Retinal pigment epithelial cell (primary cell): ENCODE data around the gene MYH16.

ENCODE experiments used
- DNase-seq: peaks from one replicate; pipeline ENCODE4 v3.0.0-alpha.2; 2010; ENCODE audit warnings: low read depth
- H3K4me3 ChIP-seq: 2 replicates; pipeline ENCODE4 v1.5.1; 2011; ENCODE audit warnings: mild to moderate bottlenecking, low read length, control low read depth, moderate library complexity
- TF ChIP-seq, protein P1 (sequence below): conservative IDR thresholded peaks from 2 replicates; pipeline ENCODE4 v1.5.1; 2011; ENCODE audit warnings: low read depth, low read length, control low read depth, inconsistent platforms

Gene MYH16

DNA sequence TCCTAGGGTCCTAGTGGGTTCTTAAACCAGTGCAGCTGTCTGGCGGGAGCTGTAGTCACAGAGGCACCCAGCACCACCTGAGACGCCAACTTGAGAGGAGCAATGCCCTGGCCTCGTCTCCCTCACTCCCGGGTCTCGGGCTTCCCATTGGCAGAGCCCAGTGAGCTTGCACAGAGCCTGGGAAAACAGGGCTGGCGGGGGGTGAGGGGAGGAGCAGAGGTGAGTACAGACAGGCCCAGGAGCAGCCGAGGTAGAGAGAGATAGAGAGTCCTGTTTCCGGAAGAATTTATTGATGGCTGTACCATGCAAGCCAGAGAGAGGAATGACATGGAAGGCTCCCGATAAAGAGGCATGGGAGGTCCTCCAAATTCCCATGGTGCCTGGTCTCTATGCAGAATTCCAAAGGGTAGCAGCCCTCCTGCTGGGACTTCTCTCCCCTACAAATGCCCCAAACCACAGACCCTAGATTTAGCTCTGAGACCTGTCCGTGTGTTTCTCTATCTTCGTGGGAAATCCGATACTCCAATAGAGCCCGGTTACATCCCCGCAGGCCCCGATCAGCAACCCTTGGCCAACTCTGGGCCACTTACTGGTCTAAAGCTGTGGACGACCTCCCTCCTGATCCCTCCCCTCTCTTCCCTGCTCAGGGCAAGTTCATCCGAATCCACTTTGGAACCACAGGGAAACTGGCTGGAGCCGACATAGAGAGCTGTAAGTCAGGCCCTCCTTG, 20.3 kb upstream of the MYH16 start:
- no peak for DNase-seq
- TF ChIP-seq, protein P1, sequence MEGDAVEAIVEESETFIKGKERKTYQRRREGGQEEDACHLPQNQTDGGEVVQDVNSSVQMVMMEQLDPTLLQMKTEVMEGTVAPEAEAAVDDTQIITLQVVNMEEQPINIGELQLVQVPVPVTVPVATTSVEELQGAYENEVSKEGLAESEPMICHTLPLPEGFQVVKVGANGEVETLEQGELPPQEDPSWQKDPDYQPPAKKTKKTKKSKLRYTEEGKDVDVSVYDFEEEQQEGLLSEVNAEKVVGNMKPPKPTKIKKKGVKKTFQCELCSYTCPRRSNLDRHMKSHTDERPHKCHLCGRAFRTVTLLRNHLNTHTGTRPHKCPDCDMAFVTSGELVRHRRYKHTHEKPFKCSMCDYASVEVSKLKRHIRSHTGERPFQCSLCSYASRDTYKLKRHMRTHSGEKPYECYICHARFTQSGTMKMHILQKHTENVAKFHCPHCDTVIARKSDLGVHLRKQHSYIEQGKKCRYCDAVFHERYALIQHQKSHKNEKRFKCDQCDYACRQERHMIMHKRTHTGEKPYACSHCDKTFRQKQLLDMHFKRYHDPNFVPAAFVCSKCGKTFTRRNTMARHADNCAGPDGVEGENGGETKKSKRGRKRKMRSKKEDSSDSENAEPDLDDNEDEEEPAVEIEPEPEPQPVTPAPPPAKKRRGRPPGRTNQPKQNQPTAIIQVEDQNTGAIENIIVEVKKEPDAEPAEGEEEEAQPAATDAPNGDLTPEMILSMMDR: no peak
- H3K4me3 ChIP-seq: no peak overlapping the region

DNA sequence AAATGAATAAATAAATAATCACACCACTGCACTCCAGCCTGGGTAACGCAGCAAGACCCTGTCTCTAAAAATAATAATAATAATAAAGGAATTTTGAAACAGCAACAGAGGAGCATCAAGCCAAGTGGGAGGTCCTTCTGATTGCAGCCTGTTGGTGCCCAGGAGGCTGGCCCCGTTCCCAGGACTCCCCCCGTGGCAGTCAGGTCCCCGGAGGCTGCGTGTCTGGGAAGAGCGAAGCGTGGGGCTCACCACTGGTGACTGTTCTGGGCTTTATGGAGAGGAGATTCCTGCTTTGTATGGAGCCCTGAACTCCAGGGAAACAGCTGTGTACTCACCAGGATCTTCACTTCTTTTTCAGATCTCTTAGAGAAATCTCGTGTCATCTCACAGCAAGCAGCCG, 19.3 kb upstream of the MYH16 start:
- TF ChIP-seq, protein P1: no peak
- H3K4me3 ChIP-seq: no peak overlapping the region

DNA sequence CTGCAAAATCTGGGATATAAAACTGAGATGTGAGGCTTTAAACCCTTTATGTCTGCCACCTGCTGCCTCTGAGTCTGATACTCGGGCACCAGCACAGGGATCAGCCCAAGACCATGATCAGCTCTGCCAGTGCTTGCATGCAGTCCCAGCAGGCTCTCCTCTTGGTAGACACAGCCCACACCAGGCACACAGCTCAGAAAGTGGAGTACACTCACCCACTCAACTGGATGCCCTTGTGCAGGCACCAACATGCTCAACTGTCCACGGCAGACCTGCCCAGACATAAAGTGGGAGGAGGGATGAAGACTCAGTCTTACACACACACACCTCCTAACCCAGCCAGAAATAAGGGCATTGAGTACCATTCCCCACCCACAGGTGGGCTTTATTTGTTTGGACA, 18.2 kb upstream of the MYH16 start:
- no peak overlapping the region for H3K4me3 ChIP-seq
- no peak for DNase-seq
- TF ChIP-seq, protein P1: no peak

More for the DNA sequence above, 19.3 kb upstream of the MYH16 start:
- DNase-seq: no peak

DNA sequence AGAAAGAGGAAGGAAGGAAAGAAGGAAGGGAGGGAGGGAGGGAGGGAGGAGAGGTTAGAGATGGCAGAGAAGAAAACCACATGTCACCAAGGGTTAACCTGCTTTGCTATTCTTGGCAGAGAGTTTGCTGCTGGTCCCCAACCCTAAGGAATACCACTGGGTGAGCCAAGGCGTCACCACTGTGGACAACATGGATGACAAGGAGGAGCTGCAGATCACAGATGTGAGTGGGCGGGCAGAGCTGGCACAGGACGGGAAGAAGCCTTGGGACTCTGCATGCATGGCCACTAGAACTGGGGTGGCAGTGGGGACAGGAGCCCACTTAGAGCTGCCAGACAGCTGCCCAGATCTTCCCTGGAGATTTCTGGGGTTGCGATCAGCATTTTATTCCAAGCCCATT, 17.2 kb upstream of the MYH16 start:
- no peak for DNase-seq
- H3K4me3 ChIP-seq: no peak overlapping the region
- TF ChIP-seq, protein P1: no peak

DNA sequence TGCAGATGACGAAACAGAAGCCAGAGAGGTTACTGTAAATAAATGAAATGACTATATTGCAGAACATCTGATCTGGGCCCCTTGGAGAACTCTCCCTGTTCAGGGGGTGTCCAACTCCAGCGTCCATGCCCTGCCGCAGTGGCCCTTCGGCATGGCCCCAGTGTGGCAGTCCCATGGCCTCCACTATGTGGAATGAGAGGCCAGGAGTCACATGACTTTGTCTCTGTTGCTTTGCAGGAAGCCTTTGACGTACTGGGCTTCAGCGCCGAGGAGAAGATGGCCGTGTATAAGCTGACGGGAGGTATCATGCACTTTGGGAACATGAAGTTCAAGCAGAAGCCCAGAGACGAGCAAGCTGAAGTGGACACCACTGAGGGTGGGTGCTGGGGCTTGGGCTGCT, 15.6 kb upstream of the MYH16 start:
- no peak for DNase-seq
- no peak overlapping the region for H3K4me3 ChIP-seq
- TF ChIP-seq, protein P1: no peak

- DNase-seq: no peak
- H3K4me3 ChIP-seq: no peak overlapping the region
- TF ChIP-seq, protein P1: no peak
These were observed 15.0 kb upstream of the MYH16 start for GRCh38 chr7:99257675-99258074.

- DNase-seq: no peak
- H3K4me3 ChIP-seq: no peak overlapping the region
- TF ChIP-seq, protein P1: no peak
These were observed 14.1 kb upstream of the MYH16 start for GRCh38 chr7:99258501-99258900.
